GM12801 (cell line): Measurements from ENCODE around the gene VWC2.

Experiments used
- CTCF ChIP-seq: IDR thresholded peaks from one replicate; pipeline ENCODE4 v1.5.1; 2011; ENCODE audit warnings: control low read depth; ENCODE audit not compliant: insufficient read length; ENCODE audit errors: extremely low read depth

VWC2 gene

GRCh38 chr7:49773218-49773935 lies at the start of gene VWC2:
Gene VWC2, plus strand, starts transcription at chr7:49773638. Its CDS starts 1,798 bp downstream, at chr7:49775436.
- no peak for TF ChIP-seq CTCF

- TF ChIP-seq CTCF, result no peak
These were observed 49.4 kb upstream of the VWC2 start for GRCh38 chr7:49724071-49724470.

- no peak for TF ChIP-seq CTCF
These were observed 41.6 kb upstream of the VWC2 start for GRCh38 chr7:49731836-49732235.

GRCh38 chr7:49762666-49763065 lies 10.8 kb upstream of the VWC2 start:
- TF ChIP-seq CTCF, result no peak

GRCh38 chr7:49763791-49764190 lies 9.6 kb upstream of the VWC2 start:
- no peak for TF ChIP-seq CTCF

GRCh38 chr7:49766966-49767365 lies 6.5 kb upstream of the VWC2 start:
- TF ChIP-seq CTCF, result no peak

GRCh38 chr7:49767719-49768118 lies 5.7 kb upstream of the VWC2 start:
- no peak for TF ChIP-seq CTCF
